OCI-LY7 (cell line): ENCODE measurements around the gene MYEOV. TPM values are rescaled to one million over a fixed set of nuclear protein-coding genes. Genes with fewer than 3 reads are reported as not detected.

Experiments used
- BruUV-seq: library from RNA; stranded (reverse); fragments of 400-500 nt; replicated peaks from 2 replicates; lab custom pipeline; 2021; lab: Mats Ljungman, UMichigan
- CTCF ChIA-PET: fragments of 300-600 bp; sonication (Branson Sonifier 250); formaldehyde crosslinking; loops from one replicate; lab custom pipeline; 2022; ENCODE audit warnings: antibody characterized with exemption; ENCODE audit not compliant: unreplicated experiment; lab: Charles Lee
- POLR2A ChIA-PET: fragments of 300-600 bp; sonication (Branson Sonifier 250); formaldehyde crosslinking; loops from one replicate; lab custom pipeline; 2022; ENCODE audit warnings: antibody characterized with exemption; lab: Charles Lee
- DNase-seq: peaks from one replicate; pipeline ENCODE4 v3.0.0-alpha.2; 2015; ENCODE audit warnings: low spot score
- H2AFZ ChIP-seq: fragments of 200-600 bp; sonication (generic), shearing (Covaris generic); 2 replicates; pipeline ENCODE4 v1.6.1; 2014; ENCODE audit warnings: mild to moderate bottlenecking, antibody characterized with exemption, low read length, moderate library complexity
- H3K27ac ChIP-seq: fragments of 200-600 bp; sonication (generic); 2 replicates; pipeline ENCODE4 v1.5.1; 2014; ENCODE audit warnings: mixed run types, low read depth, mild to moderate bottlenecking, moderate library complexity, low read length, inconsistent platforms; ENCODE audit not compliant: poor library complexity, severe bottlenecking
- H3K36me3 ChIP-seq: fragments of 200-600 bp; sonication (generic); 2 replicates; pipeline ENCODE4 v1.6.1; 2014; ENCODE audit warnings: mild to moderate bottlenecking, antibody characterized with exemption, low read length, moderate library complexity, mixed read lengths; ENCODE audit not compliant: insufficient read depth
- H3K4me1 ChIP-seq: fragments of 200-600 bp; sonication (generic); 2 replicates; pipeline ENCODE4 v1.5.1; 2014; ENCODE audit warnings: mild to moderate bottlenecking, low read length; ENCODE audit not compliant: insufficient read depth, poor library complexity, severe bottlenecking
- H3K4me2 ChIP-seq: fragments of 200-600 bp; sonication (generic); 2 replicates; pipeline ENCODE4 v1.6.1; 2014; ENCODE audit warnings: mild to moderate bottlenecking, low read length
- H3K4me3 ChIP-seq: fragments of 200-600 bp; sonication (generic); 2 replicates; pipeline ENCODE4 v1.5.1; 2014; ENCODE audit warnings: mild to moderate bottlenecking, low read depth, low read length; ENCODE audit not compliant: poor library complexity, severe bottlenecking
- H3K79me2 ChIP-seq: fragments of 200-600 bp; sonication (generic); 2 replicates; pipeline ENCODE4 v1.6.1; 2016; ENCODE audit warnings: low read depth, mild to moderate bottlenecking, low read length, moderate library complexity, mixed read lengths; ENCODE audit not compliant: insufficient read depth
- H3K9me2 ChIP-seq: fragments of 200-600 bp; sonication (generic); 2 replicates; pipeline ENCODE4 v1.6.1; 2016; ENCODE audit warnings: mild to moderate bottlenecking, low read length, mixed read lengths; ENCODE audit not compliant: insufficient read depth
- H3K9me3 ChIP-seq: fragments of 200-600 bp; sonication (generic); 2 replicates; pipeline ENCODE4 v1.6.1; 2014; ENCODE audit warnings: mild to moderate bottlenecking, mixed run types, low read length, mixed read lengths
- H4K20me1 ChIP-seq: fragments of 200-600 bp; sonication (generic); 2 replicates; pipeline ENCODE4 v1.6.1; 2014; ENCODE audit warnings: mild to moderate bottlenecking, antibody characterized with exemption, low read length, moderate library complexity, mixed read lengths; ENCODE audit not compliant: insufficient read depth
- EZH2phosphoT487 ChIP-seq: fragments of 200-600 bp; sonication (generic); IDR thresholded peaks from 2 replicates; pipeline ENCODE4 v1.6.1; 2018; ENCODE audit warnings: low read depth, borderline replicate concordance, mild to moderate bottlenecking, mixed run types, antibody characterized with exemption, low read length, moderate library complexity, mixed read lengths
- intact Hi-C: fragments of 100-400 bp; cut with micrococcal nuclease; formaldehyde crosslinking; loops from one replicate; pipeline ENCODE4 v1.10.0; 2022; ENCODE audit not compliant: unreplicated experiment
- total RNA-seq, 2 experiments: library from RNA; depleted of rRNA in 1 of 2; stranded (reverse); fragments of >200 nt in 1 of 2; shearing (Covaris generic) in 1 of 2; gene quantifications; 2 replicates each; pipeline ENCODE4 v1.2.3, GENCODE V29; 2014 to 2022
- TF ChIP-seq, protein P1 (sequence below): fragments of 200-600 bp; sonication (generic); conservative IDR thresholded peaks from 2 replicates; pipeline ENCODE4 v1.5.1; 2014; ENCODE audit warnings: mild to moderate bottlenecking, antibody characterized with exemption, low read length, moderate library complexity, mixed read lengths

Gene MYEOV
- total RNA-seq, 2 experiments from 2014 or later: 3.2 to 7.7 TPM

DNA sequence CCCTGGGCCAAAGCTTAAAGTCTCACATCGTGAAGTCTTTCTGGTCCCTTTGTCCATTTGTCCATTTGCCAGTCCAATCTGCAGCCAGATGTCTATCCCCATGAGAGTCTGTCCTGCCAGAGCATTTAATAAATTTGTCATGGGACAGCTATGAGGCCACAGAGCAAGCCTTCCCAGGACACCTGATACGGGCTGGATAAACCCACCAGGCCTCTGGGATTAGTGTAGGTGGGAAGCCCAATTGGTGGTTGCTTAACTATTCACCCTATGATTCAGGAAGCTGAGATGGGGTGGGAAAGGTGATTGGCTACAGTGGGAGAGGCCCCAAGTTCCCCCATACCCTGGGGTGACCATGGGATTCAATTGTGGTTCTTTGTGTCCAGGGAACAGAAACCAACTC, 39.9 kb downstream of the MYEOV start:
- Histone ChIP-seq H3K79me2 (no peaks in the 10 kb centered on the region), H2AFZ (no peak overlapping the region), H3K4me2 (no peak overlapping the region), H3K9me3 (no peaks in the 10 kb centered on the region), H3K9me2 (no peaks in the 10 kb centered on the region), H3K4me3 (no peak overlapping the region), H4K20me1 (no peaks in the 10 kb centered on the region), H3K4me1 (peaks cover 8% of the 10 kb centered on the region), H3K36me3 (no peaks in the 10 kb centered on the region), H3K27ac (no peak overlapping the region)
- TF ChIP-seq, protein P1, sequence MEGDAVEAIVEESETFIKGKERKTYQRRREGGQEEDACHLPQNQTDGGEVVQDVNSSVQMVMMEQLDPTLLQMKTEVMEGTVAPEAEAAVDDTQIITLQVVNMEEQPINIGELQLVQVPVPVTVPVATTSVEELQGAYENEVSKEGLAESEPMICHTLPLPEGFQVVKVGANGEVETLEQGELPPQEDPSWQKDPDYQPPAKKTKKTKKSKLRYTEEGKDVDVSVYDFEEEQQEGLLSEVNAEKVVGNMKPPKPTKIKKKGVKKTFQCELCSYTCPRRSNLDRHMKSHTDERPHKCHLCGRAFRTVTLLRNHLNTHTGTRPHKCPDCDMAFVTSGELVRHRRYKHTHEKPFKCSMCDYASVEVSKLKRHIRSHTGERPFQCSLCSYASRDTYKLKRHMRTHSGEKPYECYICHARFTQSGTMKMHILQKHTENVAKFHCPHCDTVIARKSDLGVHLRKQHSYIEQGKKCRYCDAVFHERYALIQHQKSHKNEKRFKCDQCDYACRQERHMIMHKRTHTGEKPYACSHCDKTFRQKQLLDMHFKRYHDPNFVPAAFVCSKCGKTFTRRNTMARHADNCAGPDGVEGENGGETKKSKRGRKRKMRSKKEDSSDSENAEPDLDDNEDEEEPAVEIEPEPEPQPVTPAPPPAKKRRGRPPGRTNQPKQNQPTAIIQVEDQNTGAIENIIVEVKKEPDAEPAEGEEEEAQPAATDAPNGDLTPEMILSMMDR: no peak
- no peak for TF ChIP-seq EZH2phosphoT487
- ChIA-PET POLR2A (interaction anchor here (0.5 kb wide), 1 partner anchor 59 kb away, joined by 3 read pairs; no protein-coding TSS in a partner anchor), CTCF (no interaction called here)
- no peak for DNase-seq
- intact Hi-C loops: no loop called here
- BruUV-seq: no TSS peak

DNA sequence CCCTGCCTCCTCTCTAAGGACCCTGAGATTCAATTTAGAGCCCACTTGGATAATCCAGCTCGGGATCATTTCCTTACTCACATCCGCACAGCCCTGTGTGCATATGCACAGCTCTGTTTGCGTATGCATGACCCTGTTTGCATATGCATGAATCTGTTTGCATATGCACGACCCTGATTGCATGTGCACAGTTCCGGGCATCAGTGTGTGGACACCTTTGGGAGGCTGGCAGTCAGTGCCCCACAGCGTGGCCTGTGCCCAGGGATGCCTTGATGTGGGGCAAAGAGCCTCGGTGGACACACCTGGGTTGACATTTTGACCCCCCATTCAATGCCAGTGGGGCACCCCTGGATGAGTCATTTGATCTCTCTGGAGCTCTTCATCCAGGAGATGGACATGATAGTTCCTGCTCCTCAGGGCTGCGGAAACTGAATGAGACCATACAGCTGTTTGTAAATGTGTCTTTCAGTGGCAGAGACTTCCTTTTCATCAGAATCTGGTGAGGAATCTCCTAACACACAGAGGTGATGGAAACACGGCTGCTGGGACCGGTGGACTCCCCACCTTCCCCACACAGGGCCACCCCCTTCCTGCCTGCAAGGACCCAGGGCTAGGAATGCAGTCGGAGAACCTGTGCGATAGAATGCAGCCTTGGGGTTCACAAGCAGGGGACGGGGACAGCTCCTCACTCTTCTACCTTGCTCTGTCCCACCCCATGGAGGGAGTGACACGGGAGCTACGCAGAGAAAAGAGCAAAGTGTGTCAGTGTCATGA, 41.2 kb downstream of the MYEOV start:
- H3K27ac ChIP-seq: no peak overlapping the region
- H4K20me1 ChIP-seq: no peaks in the 10 kb centered on the region
- POLR2A ChIA-PET: no interaction called here
- intact Hi-C loops: no loop called here
- DNase-seq: no peak
- no peaks in the 10 kb centered on the region for H3K79me2 ChIP-seq
- TF ChIP-seq EZH2phosphoT487: no peak
- TF ChIP-seq, protein P1: no peak
- H3K4me1 ChIP-seq: peaks cover 8% of the 10 kb centered on the region
- H3K4me2 ChIP-seq: no peak overlapping the region
- CTCF ChIA-PET: no interaction called here
- no TSS peak for BruUV-seq
- no peak overlapping the region for H3K4me3 ChIP-seq
- H3K9me2 ChIP-seq: no peaks in the 10 kb centered on the region
- no peak overlapping the region for H2AFZ ChIP-seq
- no peaks in the 10 kb centered on the region for H3K36me3 ChIP-seq
- H3K9me3 ChIP-seq: no peaks in the 10 kb centered on the region

DNA sequence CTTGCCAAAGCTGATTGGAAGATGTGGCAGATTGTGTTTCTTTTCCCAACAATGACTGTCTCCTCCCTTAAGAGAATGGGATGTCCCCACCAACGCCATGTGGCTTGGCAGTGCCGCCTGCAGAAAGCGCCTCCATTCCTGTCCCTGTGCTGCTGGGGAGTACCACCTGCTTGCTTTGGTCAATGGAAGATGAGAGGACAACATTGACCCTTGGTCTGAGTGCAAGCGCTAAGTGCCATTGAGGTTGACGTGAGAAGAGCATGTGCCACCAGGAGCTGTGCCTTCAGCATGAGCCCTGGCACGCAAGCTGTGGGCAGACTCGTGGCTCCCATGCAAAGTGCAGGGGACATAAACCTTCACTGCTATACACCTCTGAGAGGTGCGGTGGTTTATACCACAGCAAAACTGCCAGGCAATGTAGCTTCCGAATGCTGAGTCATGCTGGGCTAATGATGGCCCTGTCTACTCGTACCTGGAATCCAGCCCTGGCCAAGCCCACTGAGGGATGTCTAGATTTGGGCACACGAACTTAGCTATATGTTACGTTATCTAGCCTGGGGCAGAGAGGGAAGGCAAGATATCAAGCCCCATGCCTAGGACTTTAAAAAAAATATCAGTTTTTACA, 41.9 kb downstream of the MYEOV start:
- Histone ChIP-seq H3K4me2 (no peak overlapping the region), H3K9me2 (no peaks in the 10 kb centered on the region), H3K4me3 (no peak overlapping the region), H4K20me1 (no peaks in the 10 kb centered on the region), H3K27ac (no peak overlapping the region), H2AFZ (no peak overlapping the region), H3K9me3 (no peaks in the 10 kb centered on the region), H3K36me3 (no peaks in the 10 kb centered on the region), H3K4me1 (peaks cover 8% of the 10 kb centered on the region), H3K79me2 (no peaks in the 10 kb centered on the region)
- intact Hi-C loops: no loop called here
- ChIA-PET CTCF (no interaction called here), POLR2A (interaction anchor here (0.8 kb wide), 1 partner anchor 13 kb away, joined by 3 read pairs; no protein-coding TSS in a partner anchor)
- no TSS peak for BruUV-seq
- DNase-seq: no peak
- TF ChIP-seq EZH2phosphoT487: no peak
- TF ChIP-seq, protein P1: no peak
